Measurements from ENCODE around the gene EPN3. TPM values are rescaled to one million over a fixed set of nuclear protein-coding genes. Genes with fewer than 3 reads are reported as not detected.

Gene EPN3
- polyA plus RNA-seq (ENCODE audit: insufficient read depth in 1 of 5, insufficient read length in 5 of 5, low replicate concordance in 1 of 5), result 1 to 10 TPM; 2.8 to 7.4 (median 5.2) TPM
- long read RNA-seq, donor 1, full-length matches to known transcripts, result 1 of 1 reads
- long read RNA-seq, donor 1, partial matches to known transcripts, result 0 of 1 reads
- long read RNA-seq, donor 1, other reads (novel, unspliced or antisense), result 0 of 1 reads
- long read RNA-seq, donor 2, full-length matches to known transcripts, result 1 of 1 reads
- long read RNA-seq, donor 2, partial matches to known transcripts, result 0 of 1 reads
- long read RNA-seq, donor 2, other reads (novel, unspliced or antisense), result 0 of 1 reads
- long read RNA-seq, donor 3, result 0 reads
- long read RNA-seq, donor 4, result 0 reads
- long read RNA-seq, donor 5, result 0 reads
- long read RNA-seq, donor 6, full-length matches to known transcripts, result 1 of 1 reads
- long read RNA-seq, donor 6, partial matches to known transcripts, result 0 of 1 reads
- long read RNA-seq, donor 6, other reads (novel, unspliced or antisense), result 0 of 1 reads
- long read RNA-seq, donor 7, result 0 reads
- long read RNA-seq, donor 8, result 0 reads

- DNase-seq, result no peak
Observed at GRCh38 chr17:50532452-50533024, at the start of gene EPN3. TSS of gene EPN3 (plus strand) at chr17:50532735. CDS start at chr17:50536557, 3,822 bp downstream.

- DNase-seq, result no peak
Observed at GRCh38 chr17:50483266-50483665, 49.3 kb upstream of the EPN3 start.

GRCh38 chr17:50484386-50485155 lies 48.0 kb upstream of the EPN3 start:
- DNase-seq, result no peak

- no peak for DNase-seq
Observed at GRCh38 chr17:50487213-50488096, 45.1 kb upstream of the EPN3 start.

- no peak for DNase-seq
Observed at GRCh38 chr17:50488880-50489279, 43.7 kb upstream of the EPN3 start.

GRCh38 chr17:50491505-50491904 lies 41.0 kb upstream of the EPN3 start:
- no peak for DNase-seq

GRCh38 chr17:50492214-50492613 lies 40.3 kb upstream of the EPN3 start:
- no peak for DNase-seq

GRCh38 chr17:50493744-50494143 lies 38.8 kb upstream of the EPN3 start:
- DNase-seq, result no peak

- no peak for DNase-seq
Observed at GRCh38 chr17:50495217-50495823, 37.2 kb upstream of the EPN3 start.

- no peak for DNase-seq
Observed at GRCh38 chr17:50495918-50496317, 36.6 kb upstream of the EPN3 start.

- DNase-seq, result no peak
Observed at GRCh38 chr17:50498021-50498874, 34.3 kb upstream of the EPN3 start.

GRCh38 chr17:50499270-50499669 lies 33.3 kb upstream of the EPN3 start:
- no peak for DNase-seq

- DNase-seq, result no peak
Observed at GRCh38 chr17:50499721-50500120, 32.8 kb upstream of the EPN3 start.

GRCh38 chr17:50501054-50501453 lies 31.5 kb upstream of the EPN3 start:
- DNase-seq, result no peak

GRCh38 chr17:50502301-50502990 lies 30.1 kb upstream of the EPN3 start:
- no peak for DNase-seq

- no peak for DNase-seq
Observed at GRCh38 chr17:50505591-50506130, 26.9 kb upstream of the EPN3 start.

- DNase-seq, result no peak
Observed at GRCh38 chr17:50506298-50506697, 26.2 kb upstream of the EPN3 start.

GRCh38 chr17:50507871-50508572 lies 24.5 kb upstream of the EPN3 start, which contains the start of gene MYCBPAP:
TSS of gene MYCBPAP (plus strand) at chr17:50508439. CDS start at chr17:50508675, 236 bp downstream.
- DNase-seq, result peak; percentile 86 to 88

Data from right lung (tissue), 10 donors.